PC-9 (cell line): Measurements from ENCODE around the gene NPY4R2.
"Not testable (repeated sequence)": the region's sequence is repeated elsewhere in the genome, so short reads cannot be mapped to it uniquely, and the experiment has no call there.

Source experiments
- EZH2 ChIP-seq: fragments of 200-600 bp; sonication (generic); IDR thresholded peaks from 2 replicates; pipeline ENCODE4 v1.8.0; 2017; ENCODE audit warnings: antibody characterized with exemption, low read depth
- TF ChIP-seq, protein P1 (sequence below): fragments of 200-600 bp; sonication (generic); conservative IDR thresholded peaks from 2 replicates; pipeline ENCODE4 v1.6.1; 2017; ENCODE audit warnings: mixed run types, antibody characterized with exemption, mild to moderate bottlenecking, moderate library complexity

DNA sequence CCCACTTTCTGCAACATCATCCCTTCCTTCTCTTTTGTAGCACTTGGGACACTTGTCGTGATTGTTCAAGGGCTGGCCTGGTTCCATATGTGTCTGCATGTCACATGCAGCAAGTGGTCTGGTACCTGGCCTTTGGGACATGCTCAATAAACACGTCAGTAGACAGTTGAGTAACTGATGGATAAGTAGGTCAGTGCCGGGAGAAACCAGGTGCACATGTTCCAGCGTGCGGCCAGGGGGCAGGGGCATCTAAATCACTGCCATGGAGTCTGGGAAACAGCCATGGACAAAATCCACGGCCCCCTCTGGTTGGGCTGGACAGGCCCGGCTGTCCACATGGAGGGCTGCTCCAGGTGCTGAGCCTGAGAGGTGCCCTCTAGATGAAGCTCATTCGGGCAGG is 47.6 kb upstream of the NPY4R2 start:
- TF ChIP-seq, protein P1, sequence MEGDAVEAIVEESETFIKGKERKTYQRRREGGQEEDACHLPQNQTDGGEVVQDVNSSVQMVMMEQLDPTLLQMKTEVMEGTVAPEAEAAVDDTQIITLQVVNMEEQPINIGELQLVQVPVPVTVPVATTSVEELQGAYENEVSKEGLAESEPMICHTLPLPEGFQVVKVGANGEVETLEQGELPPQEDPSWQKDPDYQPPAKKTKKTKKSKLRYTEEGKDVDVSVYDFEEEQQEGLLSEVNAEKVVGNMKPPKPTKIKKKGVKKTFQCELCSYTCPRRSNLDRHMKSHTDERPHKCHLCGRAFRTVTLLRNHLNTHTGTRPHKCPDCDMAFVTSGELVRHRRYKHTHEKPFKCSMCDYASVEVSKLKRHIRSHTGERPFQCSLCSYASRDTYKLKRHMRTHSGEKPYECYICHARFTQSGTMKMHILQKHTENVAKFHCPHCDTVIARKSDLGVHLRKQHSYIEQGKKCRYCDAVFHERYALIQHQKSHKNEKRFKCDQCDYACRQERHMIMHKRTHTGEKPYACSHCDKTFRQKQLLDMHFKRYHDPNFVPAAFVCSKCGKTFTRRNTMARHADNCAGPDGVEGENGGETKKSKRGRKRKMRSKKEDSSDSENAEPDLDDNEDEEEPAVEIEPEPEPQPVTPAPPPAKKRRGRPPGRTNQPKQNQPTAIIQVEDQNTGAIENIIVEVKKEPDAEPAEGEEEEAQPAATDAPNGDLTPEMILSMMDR = not testable (repeated sequence)
- TF ChIP-seq EZH2 = not testable (repeated sequence)
